GM18498 (cell line): ENCODE measurements around the gene LCLAT1.
"Not testable (repeated sequence)": the region's sequence is repeated elsewhere in the genome, so short reads cannot be mapped to it uniquely, and the experiment has no call there.

Source experiments
- ATAC-seq: cut with Tn5 transposase; IDR thresholded peaks from one replicate; pipeline ENCODE4 v1.9.1; 2021; ENCODE audit warnings: mild to moderate bottlenecking, moderate library complexity; ENCODE audit not compliant: unreplicated experiment

The LCLAT1 gene

DNA sequence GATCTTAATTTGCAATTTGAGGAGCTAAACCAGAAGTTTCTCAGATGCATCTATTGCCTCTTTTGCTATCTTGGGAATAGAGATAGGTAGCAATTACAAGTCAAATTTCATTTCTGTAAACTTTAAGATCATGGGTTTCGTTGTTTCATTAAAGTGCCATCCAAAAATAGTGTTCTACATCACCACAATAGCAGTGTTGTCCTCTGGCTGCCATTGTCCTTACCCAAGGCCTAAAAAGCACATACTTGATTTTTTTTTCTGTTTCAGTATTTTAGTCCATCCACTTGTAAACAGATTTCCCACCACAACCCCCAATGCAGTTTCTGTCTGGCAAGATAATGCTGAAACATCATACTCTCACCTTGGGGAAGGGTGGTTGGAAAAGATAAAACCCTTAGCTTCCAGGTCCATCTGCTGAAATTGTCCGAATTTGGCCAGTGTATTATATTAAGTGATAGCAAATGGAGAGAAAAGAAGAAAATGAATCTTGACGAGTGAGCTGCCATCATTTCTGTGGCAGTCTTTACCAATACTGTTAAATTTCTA is 136.2 kb downstream of the LCLAT1 start:
- ATAC-seq, result no peak

DNA sequence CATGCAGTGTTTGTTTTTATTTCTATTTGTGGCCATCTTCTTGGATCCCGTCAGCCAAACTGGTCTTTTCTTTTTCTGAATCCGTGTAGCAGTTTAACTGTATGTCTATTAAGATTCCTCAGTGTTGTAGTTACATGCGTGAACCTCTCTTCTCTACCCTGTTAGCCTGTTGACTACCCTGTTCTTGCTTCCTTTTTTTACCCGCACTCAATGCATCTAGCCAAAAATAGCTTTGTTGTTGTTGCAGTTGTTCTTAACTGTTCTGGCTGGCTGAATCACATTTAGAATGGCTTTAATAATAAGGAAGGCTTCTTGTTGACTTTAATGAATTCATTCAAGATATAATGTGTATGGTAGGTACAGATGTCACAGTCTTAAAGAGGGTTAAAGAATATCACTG is 137.1 kb downstream of the LCLAT1 start:
- peak; percentile 65 for ATAC-seq

GRCh38 chr2:30588994-30589393 is 141.9 kb downstream of the LCLAT1 start:
- ATAC-seq, result no peak

- no peak for ATAC-seq
Observed at GRCh38 chr2:30590407-30590806, 143.4 kb downstream of the LCLAT1 start.

DNA sequence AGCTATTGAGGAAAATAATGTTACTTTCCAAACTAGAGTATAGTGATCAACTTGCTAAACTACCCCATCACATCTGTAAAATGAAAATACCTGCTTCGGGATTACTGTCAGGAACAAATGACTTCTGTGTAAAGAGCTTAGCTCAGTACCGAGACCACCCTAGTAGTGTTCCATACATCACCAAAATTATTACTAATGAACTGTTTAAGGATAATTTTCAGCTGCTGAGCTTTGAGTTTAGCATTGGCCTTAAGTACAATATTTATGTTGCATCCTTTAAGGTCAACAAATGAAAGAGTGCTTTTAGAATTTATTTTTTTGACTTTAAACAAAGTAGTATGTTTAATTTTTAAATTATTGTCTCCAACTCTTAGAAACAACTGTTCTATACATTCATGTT is 144.1 kb downstream of the LCLAT1 start:
- ATAC-seq, result no peak

- ATAC-seq, result no peak
Observed at GRCh38 chr2:30601375-30601774, 154.3 kb downstream of the LCLAT1 start.

GRCh38 chr2:30605197-30605596 is 158.2 kb downstream of the LCLAT1 start:
- ATAC-seq, result no peak

- ATAC-seq, result no peak
Observed at GRCh38 chr2:30608643-30609042, 161.6 kb downstream of the LCLAT1 start.

- ATAC-seq, result no peak
Observed at GRCh38 chr2:30611583-30611982, 164.5 kb downstream of the LCLAT1 start.

DNA sequence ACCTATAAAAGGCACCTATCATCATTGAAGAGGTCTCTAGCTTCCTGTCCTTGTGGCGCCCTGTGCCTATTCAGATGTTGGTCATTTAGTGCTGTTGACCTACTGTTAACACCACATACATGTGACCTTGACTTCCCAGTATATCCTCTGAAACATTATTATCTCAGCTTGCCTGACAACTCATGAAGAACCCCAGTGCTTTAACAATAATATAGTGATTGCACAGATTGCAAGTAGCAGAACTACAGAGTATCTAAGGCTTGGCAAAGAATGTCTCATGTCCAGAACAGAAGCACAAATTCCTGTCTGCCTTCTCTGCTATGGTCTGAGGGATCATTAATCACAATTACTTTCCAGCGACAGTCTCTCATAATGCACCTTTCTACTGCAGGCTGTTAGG is 165.3 kb downstream of the LCLAT1 start:
- ATAC-seq, result no peak

GRCh38 chr2:30613001-30613400 is 166.0 kb downstream of the LCLAT1 start:
- no peak for ATAC-seq

DNA sequence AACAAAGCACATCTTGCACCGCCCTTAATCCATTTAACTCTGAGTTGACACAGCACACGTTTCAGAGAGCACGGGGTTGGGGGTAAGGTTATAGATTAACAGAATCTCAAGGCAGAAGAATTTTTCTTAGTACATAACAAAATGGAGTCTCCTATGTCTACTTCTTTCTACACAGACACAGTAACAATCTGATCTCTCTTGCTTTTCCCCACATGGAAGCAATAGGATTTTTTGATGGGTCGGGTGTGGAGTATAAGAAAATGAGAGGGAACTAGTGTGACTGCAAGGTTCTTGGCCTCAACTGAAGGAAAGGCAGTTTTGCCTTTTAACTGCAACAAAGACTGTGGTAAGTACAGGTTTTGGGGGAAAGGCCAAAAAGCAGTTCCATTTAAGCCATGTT is 167.2 kb downstream of the LCLAT1 start:
- ATAC-seq, result not testable (repeated sequence)

DNA sequence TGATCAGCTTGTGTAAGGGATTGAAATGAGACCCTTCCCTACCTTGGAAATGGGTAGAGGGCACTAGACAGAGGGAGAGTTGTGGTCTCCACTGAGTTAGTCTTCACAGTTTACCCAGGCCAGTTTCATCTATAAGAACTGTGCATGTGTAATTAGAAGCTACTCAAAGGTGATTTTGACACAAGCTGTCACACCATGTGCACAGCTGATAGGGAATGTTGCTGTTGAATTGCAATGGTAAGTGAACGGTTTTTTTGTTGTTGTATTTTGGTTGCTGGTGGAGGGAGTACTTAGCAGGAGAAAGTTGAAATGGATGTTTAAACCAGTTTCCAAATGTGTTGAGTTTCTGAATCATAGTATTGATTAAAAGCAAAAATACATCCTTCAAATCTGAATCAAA is 168.9 kb downstream of the LCLAT1 start:
- ATAC-seq, result no peak

DNA sequence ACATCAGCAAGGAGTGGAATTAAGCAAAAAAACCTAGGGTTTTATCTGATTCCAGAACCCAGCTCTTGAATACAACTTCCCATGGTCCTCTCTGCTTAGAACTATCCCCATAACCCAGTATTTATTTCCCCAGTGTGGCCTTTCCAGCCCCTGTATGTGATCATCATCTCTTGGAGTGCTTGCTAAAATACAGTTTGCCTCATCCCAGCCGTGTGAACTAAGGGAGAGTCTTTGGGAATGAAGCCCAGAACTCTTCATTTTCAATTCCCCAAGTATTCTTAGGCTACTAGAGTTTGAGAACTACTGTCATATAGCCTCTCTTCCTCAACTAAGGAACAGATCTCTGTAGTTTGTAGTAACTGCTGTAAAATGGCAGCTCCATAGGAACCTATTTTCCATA is 173.1 kb downstream of the LCLAT1 start:
- ATAC-seq, result no peak

DNA sequence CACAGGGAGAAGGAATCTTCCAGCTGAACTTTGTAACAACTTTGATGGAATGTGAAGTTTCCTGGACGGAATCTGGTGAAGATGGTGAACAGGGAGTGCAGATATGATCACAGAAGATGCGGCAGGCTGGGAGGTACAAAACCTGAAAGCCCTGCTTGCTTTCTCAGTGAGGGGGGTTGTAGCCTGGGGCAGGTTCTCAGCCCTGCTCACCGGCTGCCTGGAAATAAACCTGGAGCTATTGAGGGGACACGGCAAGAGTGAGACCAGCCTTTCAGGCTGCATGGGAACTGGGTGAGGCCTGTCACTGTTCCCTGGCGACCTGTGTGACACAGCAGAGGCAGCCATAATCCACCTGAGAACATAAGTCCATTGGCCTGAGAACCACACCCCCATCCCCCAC is 174.8 kb downstream of the LCLAT1 start:
- no peak for ATAC-seq

DNA sequence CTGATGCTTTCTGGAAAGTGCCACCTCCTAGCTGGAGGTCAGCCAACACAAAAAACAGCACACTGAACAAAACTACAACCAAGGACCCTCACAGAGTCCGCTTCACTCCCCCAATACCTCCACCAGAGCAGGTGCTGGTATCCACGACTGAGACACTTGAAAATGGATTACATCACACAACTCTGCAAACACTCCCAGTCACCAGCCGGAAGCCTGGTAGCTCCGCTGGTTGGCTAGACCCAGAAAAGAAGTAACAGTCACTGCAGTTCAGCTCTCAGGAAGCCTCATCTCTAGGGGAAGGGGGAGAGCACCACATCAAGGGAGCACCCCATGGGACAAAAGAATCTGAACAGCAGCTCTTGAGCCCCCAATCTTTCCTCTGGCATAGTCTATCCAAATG is 175.4 kb downstream of the LCLAT1 start:
- ATAC-seq, result no peak

DNA sequence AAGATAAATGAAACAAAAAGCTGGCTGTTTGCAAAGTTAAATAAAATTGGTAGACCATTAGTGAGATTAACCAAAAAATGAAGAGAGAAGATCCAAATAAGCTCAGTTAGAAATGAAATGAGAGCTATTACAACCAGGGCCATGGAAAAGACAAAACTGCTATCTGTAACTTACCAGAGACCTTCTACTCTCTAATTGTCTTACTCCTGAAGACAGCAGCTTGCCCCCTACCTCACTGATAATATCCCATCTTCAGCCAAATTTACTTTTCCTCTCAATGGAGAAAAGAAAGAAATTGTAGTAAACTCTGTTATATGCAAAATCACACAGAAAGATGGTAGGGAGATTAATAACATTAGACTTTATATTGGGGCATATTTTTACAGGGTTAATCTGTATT is 178.2 kb downstream of the LCLAT1 start:
- no peak for ATAC-seq

- no peak for ATAC-seq
Observed at GRCh38 chr2:30625701-30626100, 178.7 kb downstream of the LCLAT1 start.

DNA sequence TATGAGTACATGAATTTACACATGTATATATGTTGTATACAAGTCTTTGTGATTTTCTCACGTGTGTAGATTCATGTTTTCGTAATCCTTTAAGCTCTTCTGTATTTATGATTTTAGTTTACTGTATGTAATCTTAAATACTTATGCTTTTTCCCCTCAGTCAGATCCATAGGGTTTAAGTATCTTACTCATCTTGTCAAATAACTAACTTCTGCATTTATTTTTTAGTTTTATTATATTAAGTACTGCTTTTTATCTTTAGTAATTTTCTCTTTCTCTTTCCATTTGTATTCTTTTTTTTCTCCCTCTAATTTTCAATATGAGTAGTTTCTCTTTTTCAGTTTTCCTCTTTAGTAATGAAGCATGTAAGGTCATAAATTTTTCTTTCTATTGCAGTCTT is 179.4 kb downstream of the LCLAT1 start:
- ATAC-seq, result no peak

GRCh38 chr2:30627151-30627550 is 180.1 kb downstream of the LCLAT1 start:
- no peak for ATAC-seq

- no peak for ATAC-seq
Observed at GRCh38 chr2:30628341-30628740, 181.3 kb downstream of the LCLAT1 start.

GRCh38 chr2:30629866-30630265 is 182.8 kb downstream of the LCLAT1 start:
- ATAC-seq, result no peak

DNA sequence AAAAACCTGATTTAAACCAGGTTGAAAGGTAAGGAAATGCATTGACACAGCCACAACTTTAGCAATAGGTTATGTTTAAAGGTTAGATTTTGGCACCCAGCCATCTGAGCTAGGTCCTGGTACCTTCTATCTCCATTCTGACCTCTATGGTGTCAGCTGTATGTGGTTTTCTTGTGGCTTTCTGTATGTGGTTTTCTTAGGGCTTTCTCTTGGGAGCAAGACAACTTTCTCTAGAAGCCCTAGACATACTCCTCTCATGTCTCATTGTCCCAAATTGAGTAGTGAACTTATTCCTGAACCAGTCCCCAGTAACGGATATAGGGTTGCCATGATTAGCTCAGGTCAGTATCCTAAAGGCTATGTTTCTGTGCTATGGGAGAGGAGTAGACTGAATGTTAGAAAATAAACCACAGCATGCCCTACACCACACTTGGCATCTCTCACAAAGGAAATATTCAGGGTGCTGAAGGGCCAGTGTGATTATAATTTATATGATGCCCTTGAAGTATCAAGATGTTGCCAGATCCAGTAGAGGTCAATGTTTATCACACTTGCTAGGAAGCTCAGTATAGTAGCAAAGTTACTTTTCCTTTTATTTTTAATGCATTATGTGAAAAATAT is 184.1 kb downstream of the LCLAT1 start:
- ATAC-seq, result peak; percentile 82
